ENCODE measurements around the gene PLEKHA7. TPM values are rescaled to one million over a fixed set of nuclear protein-coding genes. Genes with fewer than 3 reads are reported as not detected.

The PLEKHA7 gene
- total and polyA plus RNA-seq, 2 of the 8 experiments (the other 6 are each of a cell fraction or from before 2014, with no cell fraction given) = 11.4 to 25.6 TPM

DNA sequence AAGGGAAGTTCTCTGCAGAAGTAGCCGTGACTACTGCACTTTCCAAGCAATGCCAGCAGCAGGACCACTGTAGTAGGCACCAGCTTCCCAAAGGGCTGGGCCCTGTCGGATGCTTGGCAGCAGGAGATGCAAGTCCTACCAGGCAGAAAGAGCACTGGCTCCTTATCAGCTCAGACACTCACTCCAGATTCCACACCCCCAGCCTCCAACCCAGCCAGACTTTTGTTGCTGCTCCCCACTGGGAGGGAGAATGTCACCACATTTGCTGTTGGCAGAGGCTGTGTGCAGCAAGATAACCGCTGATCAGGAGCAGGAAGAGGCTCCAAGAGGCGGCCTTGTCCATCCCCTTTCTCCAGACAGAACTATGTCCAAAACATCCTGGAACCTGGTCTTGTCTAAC, 157.0 kb downstream of the PLEKHA7 start:
- Histone ChIP-seq H4K91ac (replicated peaks; ENCODE audit: insufficient read length, low read length) (no peak overlapping the region), H3K9me3 (ENCODE audit: insufficient read depth in 2 of 2, low read depth in 1 of 2, low read length in 1 of 2) (no peaks in the 10 kb centered on the region), H2AFZ (ENCODE audit: low read length) (no peak overlapping the region), H3K23ac (ENCODE audit: insufficient read length) (no peak overlapping the region), H3K4ac (replicated peaks; ENCODE audit: insufficient read length, low read depth, low read length) (no peak overlapping the region), H3K23me2 (ENCODE audit: low read depth, low read length) (no peaks in the 10 kb centered on the region), H3K4me2 (ENCODE audit: insufficient read depth in 1 of 2, low read depth in 2 of 2, low read length in 2 of 2) (no peak overlapping the region), H4K20me1 (replicated peaks in 1 of 2; ENCODE audit: control insufficient read depth in 1 of 2, insufficient read depth in 2 of 2, low read length in 2 of 2) (no peaks in the 10 kb centered on the region), H2BK12ac (ENCODE audit: low read depth, low read length) (no peak overlapping the region), H3K79me2 (ENCODE audit: control insufficient read depth in 1 of 2, insufficient read depth in 2 of 2, low read length in 2 of 2) (no peaks in the 10 kb centered on the region), H3K18ac (ENCODE audit: extremely low read depth, low read length) (no peak overlapping the region), H3K27ac (ENCODE audit: low read depth, low read length) (no peak overlapping the region), H4K5ac (ENCODE audit: insufficient read length, low read depth, low read length) (no peak overlapping the region), H2BK5ac (ENCODE audit: low read depth, low read length) (no peak overlapping the region), H2BK120ac (replicated peaks; ENCODE audit: low read depth, low read length) (no peak overlapping the region), H2AK5ac (ENCODE audit: low read depth, low read length) (no peak overlapping the region), H3K56ac (replicated peaks; ENCODE audit: insufficient read length, low read depth, low read length) (no peak overlapping the region), H3K4me1 (replicated peaks in 1 of 4; ENCODE audit: control insufficient read depth in 3 of 4, insufficient read depth in 4 of 4, low read length in 3 of 4) (peaks cover 0 to 4% (median 0%) of the 10 kb centered on the region in 4 experiments; a peak in 1 of 7 replicates), H2BK20ac (ENCODE audit: low read length) (no peak overlapping the region), H3K14ac (ENCODE audit: insufficient read length) (no peak overlapping the region), H3K36me3 (ENCODE audit: control insufficient read depth in 2 of 4, insufficient read depth in 4 of 4, low read length in 3 of 4) (peaks cover 0 to 10% (median 5%) of the 10 kb centered on the region in 4 experiments; a peak in 6 of 8 replicates), H3K79me1 (ENCODE audit: low read depth, low read length) (no peaks in the 10 kb centered on the region), H4K8ac (ENCODE audit: extremely low read depth, insufficient read depth, low read length) (no peak overlapping the region), H2BK15ac (ENCODE audit: low read length) (no peak overlapping the region), H3K4me3 (ENCODE audit: extremely low read depth in 1 of 4, insufficient read depth in 2 of 4, low read depth in 3 of 4, low read length in 4 of 4) (no peak overlapping the region), H3K9ac (replicated peaks in 1 of 4; ENCODE audit: extremely low read depth in 1 of 4, low read depth in 3 of 4, low read length in 3 of 4) (no peak overlapping the region), H3K27me3 (replicated peaks in 1 of 4; ENCODE audit: control insufficient read depth in 3 of 4, extremely low read depth in 1 of 4, insufficient read depth in 3 of 4, low read length in 3 of 4) (no peaks in the 10 kb centered on the region)
- CTCF ChIA-PET (ENCODE audit: partially characterized antibody) = interaction anchor here (0.9 to 1.6 kb wide), 5 partner anchors 18 to 85 kb away, joined by 3 to 5 read pairs (median 3); no protein-coding TSS in a partner anchor
- FAIRE-seq (no peak), DNase-seq (ENCODE audit: low read depth in 1 of 2, low spot score in 2 of 2) (no peak)
- 89% methylated on average over 4 of the region's 4 CpGs; no CpG with 5 or more reads in 1 of the 2 experiments for WGBS, 2 experiments (ENCODE audit: extremely low coverage in 1 of 2, insufficient coverage in 1 of 2, insufficient read length in 1 of 2, insufficient replicate concordance in 2 of 2, low coverage in 1 of 2, low lambda C conversion rate in 2 of 2, missing lambda C conversion rate in 1 of 2)
- TF ChIP-seq PHF8 (conservative IDR thresholded peaks at IDR 0.05; ENCODE audit: low read depth, low read length) = no peak
- POLR2A ChIA-PET (ENCODE audit: partially characterized antibody) = interaction anchor here (0.6 to 1.6 kb wide), 2 partner anchors 29 to 218 kb away, joined by 3 to 5 read pairs; no protein-coding TSS in a partner anchor
